A549 (cell line): ENCODE data around the gene CBX3. TPM values are rescaled to one million over a fixed set of nuclear protein-coding genes. Genes with fewer than 3 reads are reported as not detected.

ENCODE experiments used
- ATAC-seq, 2 experiments: fragments of 200-7000 bp in 1 of 2; fragments of >200 bp in 1 of 2; cut with Nextera tagmentation in 1 of 2; cut with Tn5 transposase in 1 of 2; 3 replicates each; pipeline versions ENCODE4 v1.8.0 to v1.9.1; 2018 to 2020; ENCODE audit warnings: mild to moderate bottlenecking in 1 of 2, moderate library complexity in 1 of 2
- CTCF ChIA-PET: fragments of 300-600 bp; sonication (Branson Sonifier 250); formaldehyde crosslinking; extraction: SDS; loops from one replicate; lab custom pipeline; 2021; ENCODE audit warnings: antibody characterized with exemption, inconsistent platforms; lab: Yijun Ruan, JAX
- POLR2A ChIA-PET: fragments of 350-600 bp; formaldehyde crosslinking; extraction: SDS; loops from one replicate; lab custom pipeline; 2021; ENCODE audit warnings: antibody characterized with exemption, inconsistent platforms; lab: Yijun Ruan, JAX
- DNase-seq, 2 experiments: peaks; one replicate each; pipeline versions ENCODE4 v3.0.0 to v3.0.0-alpha.2; 2011 to 2016; ENCODE audit warnings: low read depth in 1 of 2, low spot score in 1 of 2
- FAIRE-seq: peaks from 2 replicates; lab custom pipeline; 2011; peaks lifted over from hg19 to GRCh38; lab: Jason Lieb, UNC
- H3K27ac ChIP-seq, 2 experiments: fragments of >200 bp; sonication (Bioruptor Twin); formaldehyde crosslinking; 3 replicates each; pipeline ENCODE4 v1.5.1; 2016 to 2017
- H3K4me1 ChIP-seq: fragments of >200 bp; sonication (Bioruptor Twin); formaldehyde crosslinking; 3 replicates; pipeline ENCODE4 v1.6.1; 2016
- H3K4me2 ChIP-seq: fragments of >200 bp; sonication (Bioruptor Twin); formaldehyde crosslinking; 3 replicates; pipeline ENCODE4 v1.6.1; 2016
- H3K4me3 ChIP-seq: fragments of >200 bp; sonication (Bioruptor Twin); formaldehyde crosslinking; 3 replicates; pipeline ENCODE4 v1.5.1; 2016
- H3K9me3 ChIP-seq: fragments of >200 bp; sonication (Bioruptor Twin); formaldehyde crosslinking; 3 replicates; pipeline ENCODE4 v1.6.1; 2016
- BCL3 ChIP-seq: fragments of >200 bp; sonication (Bioruptor Twin); formaldehyde crosslinking; IDR thresholded peaks from 3 replicates; pipeline ENCODE4 v1.6.1; 2016
- CBX8 ChIP-seq: fragments of 200-600 bp; sonication (generic); IDR thresholded peaks from 2 replicates; pipeline ENCODE4 v1.6.1; 2016
- CHD2 ChIP-seq: fragments of 150-350 bp; IDR thresholded peaks from 2 replicates; pipeline ENCODE4 v1.6.1; 2014; ENCODE audit warnings: low read length; ENCODE audit not compliant: partially characterized antibody
- EHMT2 ChIP-seq: fragments of 200-600 bp; sonication (generic); IDR thresholded peaks from 2 replicates; pipeline ENCODE4 v1.6.1; 2016; ENCODE audit warnings: antibody characterized with exemption, low read depth, mild to moderate bottlenecking, moderate library complexity
- EP300 ChIP-seq, 2 experiments: fragments of >200 bp; sonication (Bioruptor Twin); formaldehyde crosslinking; IDR thresholded peaks; 2 replicates in 1 of 2; 3 replicates in 1 of 2; pipeline ENCODE4 v1.6.1; 2016 to 2017
- GATA3 ChIP-seq: IDR thresholded peaks from 2 replicates; pipeline ENCODE4 v1.6.1; 2012; ENCODE audit warnings: borderline replicate concordance
- HDAC2 ChIP-seq: fragments of 200-600 bp; sonication (generic); IDR thresholded peaks from 2 replicates; pipeline ENCODE4 v1.6.1; 2016
- HEYL ChIP-seq: fragments of 250-450 bp; sonication (Bioruptor Pico); IDR thresholded peaks from 2 replicates; pipeline ENCODE4 v1.8.0; 2021; ENCODE audit warnings: mild to moderate bottlenecking, moderate library complexity
- KDM5A ChIP-seq: fragments of 200-600 bp; sonication (generic); IDR thresholded peaks from 2 replicates; pipeline ENCODE4 v1.6.1; 2016; ENCODE audit warnings: antibody characterized with exemption, mild to moderate bottlenecking
- NPAS2 ChIP-seq: fragments of 250-450 bp; sonication (Bioruptor Pico); IDR thresholded peaks from 2 replicates; pipeline ENCODE4 v1.8.0; 2022; ENCODE audit warnings: mild to moderate bottlenecking, moderate library complexity, borderline replicate concordance
- NR3C1 ChIP-seq: fragments of >200 bp; sonication (Bioruptor Twin); formaldehyde crosslinking; IDR thresholded peaks from 3 replicates; pipeline ENCODE4 v1.6.1; 2017
- PHF8 ChIP-seq: fragments of 200-600 bp; sonication (generic); IDR thresholded peaks from 2 replicates; pipeline ENCODE4 v1.6.1; 2016; ENCODE audit warnings: low read depth, mild to moderate bottlenecking, antibody characterized with exemption, moderate library complexity, borderline replicate concordance
- POLR2AphosphoS2 ChIP-seq: conservative IDR thresholded peaks from 2 replicates; pipeline ENCODE4 v1.6.1; 2012; ENCODE audit warnings: low read length, improper control_type of control experiment, inconsistent platforms
- RAD21 ChIP-seq, 2 experiments: fragments of >200 bp in 1 of 2; sonication (Bioruptor Twin) in 1 of 2; formaldehyde crosslinking in 1 of 2; IDR thresholded peaks in 1 of 2; conservative IDR thresholded peaks in 1 of 2; 2 replicates in 1 of 2; 3 replicates in 1 of 2; pipeline ENCODE4 v1.6.1; 2012 to 2018; ENCODE audit warnings: inconsistent platforms in 1 of 2
- ZC3H11A ChIP-seq: fragments of 450-650 bp; IDR thresholded peaks from 2 replicates; pipeline ENCODE4 v1.6.1; 2014; ENCODE audit warnings: antibody characterized with exemption, mild to moderate bottlenecking
- ZFP36 ChIP-seq: fragments of 450-650 bp; IDR thresholded peaks from 2 replicates; pipeline ENCODE4 v1.6.1; 2014; ENCODE audit warnings: borderline replicate concordance; ENCODE audit not compliant: partially characterized antibody
- ZNF302 ChIP-seq: fragments of 250-450 bp; sonication (Bioruptor Pico); IDR thresholded peaks from 2 replicates; pipeline ENCODE4 v1.9.0; 2021; ENCODE audit warnings: inconsistent platforms, mild to moderate bottlenecking, moderate library complexity
- ZSCAN20 ChIP-seq: fragments of 250-450 bp; sonication (Bioruptor Pico); IDR thresholded peaks from 2 replicates; pipeline ENCODE4 v1.8.0; 2022; ENCODE audit warnings: mild to moderate bottlenecking, moderate library complexity
- WGBS: methylation state at CpG from one replicate; pipeline ENCODE4 v1.1.6; 2017; ENCODE audit errors: missing lambda C conversion rate; 5-methylcytosine and 5-hydroxymethylcytosine counted together
- polyA plus RNA-seq, 4 experiments: library from polyadenylated mRNA; depleted of rRNA in 3 of 4; stranded (reverse); fragments of >200 nt; fragmentation: RNase III in 1 of 4; extraction: RNeasy Plus Mini Kit Qiagen cat#74134 plus additional on column Dnase treatment in 1 of 4; gene quantifications; 2 replicates in 3 of 4; 3 replicates in 1 of 4; pipeline ENCODE4 v1.2.3, GENCODE V29; 2011 to 2017
- TF ChIP-seq, protein P1 (sequence below): fragments of 450-650 bp; IDR thresholded peaks from 2 replicates; pipeline ENCODE4 v1.6.1; 2014; ENCODE audit warnings: antibody characterized with exemption
- TF ChIP-seq, protein P2 (sequence below): fragments of 150-350 bp; IDR thresholded peaks from 2 replicates; pipeline ENCODE4 v1.6.1; 2014; ENCODE audit warnings: low read depth, mild to moderate bottlenecking, low read length
- TF ChIP-seq, protein P3 (sequence below): fragments of >200 bp; sonication (Bioruptor Twin); formaldehyde crosslinking; IDR thresholded peaks from 2 replicates; pipeline ENCODE4 v1.6.1; 2016

The CBX3 gene
- polyA plus RNA-seq, 2 of the 4 experiments (the other 2 are of a cell fraction) = 275 to 288 TPM

- CTCF ChIA-PET = interaction anchor here (0.6 to 3.7 kb wide), 12 partner anchors 10 to 209 kb away, joined by 3 to 14 read pairs (median 4); no protein-coding TSS in a partner anchor
- FAIRE-seq = no peak
Observed at GRCh38 chr7:26156451-26157420, 44.8 kb upstream of the CBX3 start.

GRCh38 chr7:26157520-26158105 is 43.9 kb upstream of the CBX3 start:
- ATAC-seq = no peak
- DNase-seq = no peak
- CTCF ChIA-PET = interaction anchor here (0.8 to 3.7 kb wide), 8 partner anchors 9 to 79 kb away, joined by 3 to 14 read pairs (median 4); no protein-coding TSS in a partner anchor
- TF ChIP-seq RAD21 (conservative IDR thresholded peaks at IDR 0.05 in 1 of 2, IDR thresholded peaks at IDR 0.05 in 1 of 2) = no peak
- TF ChIP-seq, protein P1, sequence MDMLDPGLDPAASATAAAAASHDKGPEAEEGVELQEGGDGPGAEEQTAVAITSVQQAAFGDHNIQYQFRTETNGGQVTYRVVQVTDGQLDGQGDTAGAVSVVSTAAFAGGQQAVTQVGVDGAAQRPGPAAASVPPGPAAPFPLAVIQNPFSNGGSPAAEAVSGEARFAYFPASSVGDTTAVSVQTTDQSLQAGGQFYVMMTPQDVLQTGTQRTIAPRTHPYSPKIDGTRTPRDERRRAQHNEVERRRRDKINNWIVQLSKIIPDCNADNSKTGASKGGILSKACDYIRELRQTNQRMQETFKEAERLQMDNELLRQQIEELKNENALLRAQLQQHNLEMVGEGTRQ = no peak
- no peak for TF ChIP-seq ZC3H11A
- TF ChIP-seq ZNF302 = no peak
- no peak for TF ChIP-seq PHF8
- no peak for TF ChIP-seq ZFP36
- TF ChIP-seq CBX8 = no peak
- TF ChIP-seq NR3C1 = no peak
- no peak for TF ChIP-seq BCL3
- TF ChIP-seq POLR2AphosphoS2 = no peak
- no peak for TF ChIP-seq NPAS2 (CRISPR knock-in tag)
- no peak for TF ChIP-seq ZSCAN20
- TF ChIP-seq HEYL (CRISPR knock-in tag) = no peak
- TF ChIP-seq HDAC2 = no peak
- TF ChIP-seq EP300 (IDR thresholded peaks at IDR 0.05) = no peak
- TF ChIP-seq EHMT2 = no peak
- TF ChIP-seq, protein P2, sequence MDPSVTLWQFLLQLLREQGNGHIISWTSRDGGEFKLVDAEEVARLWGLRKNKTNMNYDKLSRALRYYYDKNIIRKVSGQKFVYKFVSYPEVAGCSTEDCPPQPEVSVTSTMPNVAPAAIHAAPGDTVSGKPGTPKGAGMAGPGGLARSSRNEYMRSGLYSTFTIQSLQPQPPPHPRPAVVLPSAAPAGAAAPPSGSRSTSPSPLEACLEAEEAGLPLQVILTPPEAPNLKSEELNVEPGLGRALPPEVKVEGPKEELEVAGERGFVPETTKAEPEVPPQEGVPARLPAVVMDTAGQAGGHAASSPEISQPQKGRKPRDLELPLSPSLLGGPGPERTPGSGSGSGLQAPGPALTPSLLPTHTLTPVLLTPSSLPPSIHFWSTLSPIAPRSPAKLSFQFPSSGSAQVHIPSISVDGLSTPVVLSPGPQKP = no peak
- no peak for TF ChIP-seq GATA3
- no peak for TF ChIP-seq CHD2
- TF ChIP-seq KDM5A = no peak
- H3K27ac ChIP-seq = no peak overlapping the region
- H3K9me3 ChIP-seq = no peaks in the 10 kb centered on the region
- FAIRE-seq = no peak
- POLR2A ChIA-PET = interaction anchor here (0.8 to 2.2 kb wide), 2 partner anchors 23 to 30 kb away, joined by 4 to 10 read pairs; no protein-coding TSS in a partner anchor
- no peak overlapping the region for H3K4me2 ChIP-seq
- WGBS = 86% methylated on average over 4 of the region's 4 CpGs
- H3K4me3 ChIP-seq = no peak overlapping the region
- H3K4me1 ChIP-seq = peaks cover 24% of the 10 kb centered on the region; the same call in 2 of the 3 replicates

More at GRCh38 chr7:26156451-26157420, 44.8 kb upstream of the CBX3 start:
- H3K9me3 ChIP-seq = no peaks in the 10 kb centered on the region
- H3K4me1 ChIP-seq = peaks cover 24% of the 10 kb centered on the region; the same call in 2 of the 3 replicates
- H3K4me3 ChIP-seq = no peak overlapping the region
- H3K27ac ChIP-seq = peak overlapping the region in 1 of 2 experiments; percentile 76; a peak in 3 of 6 replicates
- H3K4me2 ChIP-seq = peak overlapping the region; percentile 52
- TF ChIP-seq GATA3 = peak; percentile 11; the same call in 1 of the 2 replicates
- TF ChIP-seq, protein P3, sequence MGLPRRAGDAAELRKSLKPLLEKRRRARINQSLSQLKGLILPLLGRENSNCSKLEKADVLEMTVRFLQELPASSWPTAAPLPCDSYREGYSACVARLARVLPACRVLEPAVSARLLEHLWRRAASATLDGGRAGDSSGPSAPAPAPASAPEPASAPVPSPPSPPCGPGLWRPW = no peak
- WGBS = 78% methylated on average over 20 of the region's 20 CpGs
- POLR2A ChIA-PET = interaction anchor here (0.6 to 2.4 kb wide), 5 partner anchors 10 to 43 kb away, joined by 3 to 10 read pairs (median 5); partner anchors contain the start of gene HNRNPA2B1
- ATAC-seq (peak in 1 of 2 experiments; percentile 59; a peak in 3 of 6 replicates), DNase-seq (peak; percentile 11 to 44)
